HepG2 (cell line): Measurements from ENCODE around the gene TBC1D22A. TPM values are rescaled to one million over a fixed set of nuclear protein-coding genes. Genes with fewer than 3 reads are reported as not detected.

Experiments used
- ATF2 ChIP-seq: sonication (generic); formaldehyde crosslinking; IDR thresholded peaks from 2 replicates; pipeline ENCODE4 v1.4.0; 2020; ENCODE audit warnings: missing genetic modification reagents
- DDIT3 ChIP-seq: sonication (generic); formaldehyde crosslinking; IDR thresholded peaks from 2 replicates; pipeline ENCODE4 v1.4.0; 2020; ENCODE audit warnings: mild to moderate bottlenecking, missing genetic modification reagents
- KDM4B ChIP-seq: sonication (generic); formaldehyde crosslinking; IDR thresholded peaks from 2 replicates; pipeline ENCODE4 v1.4.0; 2020; ENCODE audit warnings: missing genetic modification reagents
- MAF1 ChIP-seq: sonication (generic); formaldehyde crosslinking; IDR thresholded peaks from 2 replicates; pipeline ENCODE4 v1.5.0; 2020; ENCODE audit warnings: missing genetic modification reagents, borderline replicate concordance
- MXI1 ChIP-seq: IDR thresholded peaks from 3 replicates; pipeline ENCODE4 v1.6.1; 2012; ENCODE audit warnings: low read depth, low read length, inconsistent platforms, borderline replicate concordance
- NFIB ChIP-seq: sonication (generic); formaldehyde crosslinking; IDR thresholded peaks from 2 replicates; pipeline ENCODE4 v1.9.0; 2021; ENCODE audit warnings: missing genetic modification reagents, mild to moderate bottlenecking, borderline replicate concordance
- NFIC ChIP-seq: IDR thresholded peaks from 2 replicates; pipeline ENCODE4 v1.6.1; 2012; ENCODE audit warnings: mild to moderate bottlenecking, low read length, inconsistent platforms
- NR2C2 ChIP-seq: sonication (generic); formaldehyde crosslinking; IDR thresholded peaks from 2 replicates; pipeline ENCODE4 v1.4.0; 2020; ENCODE audit warnings: missing genetic modification reagents, mild to moderate bottlenecking, moderate library complexity, borderline replicate concordance
- ZBTB4 ChIP-seq: sonication (generic); formaldehyde crosslinking; IDR thresholded peaks from 2 replicates; pipeline ENCODE4 v1.4.0; 2020; ENCODE audit warnings: missing genetic modification reagents, mild to moderate bottlenecking, borderline replicate concordance
- ZIK1 ChIP-seq: sonication (generic); formaldehyde crosslinking; IDR thresholded peaks from 2 replicates; pipeline ENCODE4 v1.5.0; 2020; ENCODE audit warnings: mild to moderate bottlenecking, low read depth, missing genetic modification reagents, borderline replicate concordance
- ZMYM4 ChIP-seq: sonication (generic); formaldehyde crosslinking; IDR thresholded peaks from 2 replicates; pipeline ENCODE4 v1.8.1; 2023; ENCODE audit warnings: mild to moderate bottlenecking, missing genetic modification reagents
- ZNF468 ChIP-seq: sonication (generic); formaldehyde crosslinking; IDR thresholded peaks from 2 replicates; pipeline ENCODE4 v1.8.0; 2022; ENCODE audit warnings: mild to moderate bottlenecking, moderate library complexity, missing genetic modification reagents
- ZNF543 ChIP-seq: sonication (generic); formaldehyde crosslinking; IDR thresholded peaks from 2 replicates; pipeline ENCODE4 v1.4.0; 2020; ENCODE audit warnings: mild to moderate bottlenecking, missing genetic modification reagents
- ZNF549 ChIP-seq: sonication (generic); formaldehyde crosslinking; IDR thresholded peaks from 2 replicates; pipeline ENCODE4 v1.5.0; 2020; ENCODE audit warnings: missing genetic modification reagents
- ZNF550 ChIP-seq: sonication (generic); formaldehyde crosslinking; IDR thresholded peaks from 2 replicates; pipeline ENCODE4 v1.4.0; 2020; ENCODE audit warnings: mild to moderate bottlenecking, missing genetic modification reagents, borderline replicate concordance
- polyA plus RNA-seq, 8 experiments: library from polyadenylated mRNA; depleted of rRNA in 3 of 8; stranded (reverse) in 7 of 8; unstranded in 1 of 8; fragments of >200 nt; fragmentation: Illumina TruSeq in 4 of 8; extraction: Trizol in 4 of 8; gene quantifications; 2 replicates each; pipeline versions ENCODE4 v1.2.1 to v1.2.3, GENCODE V29; 2011 to 2016; ENCODE audit warnings: low read depth in 4 of 8, missing spikeins in 1 of 8, mixed read lengths in 1 of 8; ENCODE audit not compliant: insufficient read depth in 1 of 8
- total RNA-seq, 5 experiments: library from RNA; depleted of rRNA; stranded (reverse); fragments of >200 nt; fragmentation: Illumina TruSeq; extraction: Trizol; gene quantifications; 2 replicates each; pipeline ENCODE4 v1.2.3, GENCODE V29; 2016; ENCODE audit warnings: low read depth in 1 of 5
- TF ChIP-seq, protein P1 (sequence below): sonication (generic); formaldehyde crosslinking; IDR thresholded peaks from 2 replicates; pipeline ENCODE4 v1.4.0; 2020; ENCODE audit warnings: missing genetic modification reagents
- TF ChIP-seq, protein P2 (sequence below): sonication (generic); formaldehyde crosslinking; conservative IDR thresholded peaks from 2 replicates; pipeline ENCODE4 v1.8.0; 2022; ENCODE audit warnings: mild to moderate bottlenecking, moderate library complexity, missing genetic modification reagents
- TF ChIP-seq, protein P3 (sequence below): sonication (generic); formaldehyde crosslinking; IDR thresholded peaks from 2 replicates; pipeline ENCODE4 v1.4.0; 2020; ENCODE audit warnings: low read depth, mild to moderate bottlenecking, missing genetic modification reagents

TBC1D22A gene
- total and polyA plus RNA-seq, 2 of the 13 experiments (the other 11 are each of a cell fraction or from before 2014, with no cell fraction given), result 17.3 to 18.0 TPM

GRCh38 chr22:46731246-46732040 lies 31.0 kb upstream of the TBC1D22A start (continued):
- no peak for TF ChIP-seq NFIC
- peak; percentile 97 for TF ChIP-seq MXI1
- peak; percentile 85 for TF ChIP-seq NR2C2
- TF ChIP-seq KDM4B (CRISPR knock-in tag), result peak; percentile 91
- TF ChIP-seq ATF2 (CRISPR knock-in tag), result peak; percentile 70; the same call in 1 of the 2 replicates
- no peak for TF ChIP-seq ZNF549 (CRISPR knock-in tag)
- 0 out of 2 replicates have a peak, but pooled peaks have one; percentile 62 for TF ChIP-seq ZMYM4 (CRISPR knock-in tag)
- TF ChIP-seq, protein P1, sequence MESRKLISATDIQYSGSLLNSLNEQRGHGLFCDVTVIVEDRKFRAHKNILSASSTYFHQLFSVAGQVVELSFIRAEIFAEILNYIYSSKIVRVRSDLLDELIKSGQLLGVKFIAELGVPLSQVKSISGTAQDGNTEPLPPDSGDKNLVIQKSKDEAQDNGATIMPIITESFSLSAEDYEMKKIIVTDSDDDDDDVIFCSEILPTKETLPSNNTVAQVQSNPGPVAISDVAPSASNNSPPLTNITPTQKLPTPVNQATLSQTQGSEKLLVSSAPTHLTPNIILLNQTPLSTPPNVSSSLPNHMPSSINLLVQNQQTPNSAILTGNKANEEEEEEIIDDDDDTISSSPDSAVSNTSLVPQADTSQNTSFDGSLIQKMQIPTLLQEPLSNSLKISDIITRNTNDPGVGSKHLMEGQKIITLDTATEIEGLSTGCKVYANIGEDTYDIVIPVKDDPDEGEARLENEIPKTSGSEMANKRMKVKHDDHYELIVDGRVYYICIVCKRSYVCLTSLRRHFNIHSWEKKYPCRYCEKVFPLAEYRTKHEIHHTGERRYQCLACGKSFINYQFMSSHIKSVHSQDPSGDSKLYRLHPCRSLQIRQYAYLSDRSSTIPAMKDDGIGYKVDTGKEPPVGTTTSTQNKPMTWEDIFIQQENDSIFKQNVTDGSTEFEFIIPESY (CRISPR knock-in tag), result peak; percentile 51
- TF ChIP-seq DDIT3 (CRISPR knock-in tag), result no peak
- no peak for TF ChIP-seq ZNF468 (CRISPR knock-in tag)
- 0 out of 2 replicates have a peak, but pooled peaks have one; percentile 1 for TF ChIP-seq ZIK1
- TF ChIP-seq MAF1 (CRISPR knock-in tag), result no peak
- TF ChIP-seq NFIB (CRISPR knock-in tag), result no peak
- peak; percentile 83 for TF ChIP-seq ZNF543 (CRISPR knock-in tag)
- TF ChIP-seq, protein P2, sequence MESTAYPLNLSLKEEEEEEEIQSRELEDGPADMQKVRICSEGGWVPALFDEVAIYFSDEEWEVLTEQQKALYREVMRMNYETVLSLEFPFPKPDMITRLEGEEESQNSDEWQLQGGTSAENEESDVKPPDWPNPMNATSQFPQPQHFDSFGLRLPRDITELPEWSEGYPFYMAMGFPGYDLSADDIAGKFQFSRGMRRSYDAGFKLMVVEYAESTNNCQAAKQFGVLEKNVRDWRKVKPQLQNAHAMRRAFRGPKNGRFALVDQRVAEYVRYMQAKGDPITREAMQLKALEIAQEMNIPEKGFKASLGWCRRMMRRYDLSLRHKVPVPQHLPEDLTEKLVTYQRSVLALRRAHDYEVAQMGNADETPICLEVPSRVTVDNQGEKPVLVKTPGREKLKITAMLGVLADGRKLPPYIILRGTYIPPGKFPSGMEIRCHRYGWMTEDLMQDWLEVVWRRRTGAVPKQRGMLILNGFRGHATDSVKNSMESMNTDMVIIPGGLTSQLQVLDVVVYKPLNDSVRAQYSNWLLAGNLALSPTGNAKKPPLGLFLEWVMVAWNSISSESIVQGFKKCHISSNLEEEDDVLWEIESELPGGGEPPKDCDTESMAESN, result peak; percentile 77
- TF ChIP-seq ZNF550 (CRISPR knock-in tag), result no peak
- TF ChIP-seq, protein P3, sequence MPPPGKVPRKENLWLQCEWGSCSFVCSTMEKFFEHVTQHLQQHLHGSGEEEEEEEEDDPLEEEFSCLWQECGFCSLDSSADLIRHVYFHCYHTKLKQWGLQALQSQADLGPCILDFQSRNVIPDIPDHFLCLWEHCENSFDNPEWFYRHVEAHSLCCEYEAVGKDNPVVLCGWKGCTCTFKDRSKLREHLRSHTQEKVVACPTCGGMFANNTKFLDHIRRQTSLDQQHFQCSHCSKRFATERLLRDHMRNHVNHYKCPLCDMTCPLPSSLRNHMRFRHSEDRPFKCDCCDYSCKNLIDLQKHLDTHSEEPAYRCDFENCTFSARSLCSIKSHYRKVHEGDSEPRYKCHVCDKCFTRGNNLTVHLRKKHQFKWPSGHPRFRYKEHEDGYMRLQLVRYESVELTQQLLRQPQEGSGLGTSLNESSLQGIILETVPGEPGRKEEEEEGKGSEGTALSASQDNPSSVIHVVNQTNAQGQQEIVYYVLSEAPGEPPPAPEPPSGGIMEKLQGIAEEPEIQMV (CRISPR knock-in tag), result peak; percentile 65; the same call in 1 of the 2 replicates
- peak; percentile 71; the same call in 1 of the 2 replicates for TF ChIP-seq ZBTB4 (CRISPR knock-in tag)
